ENCODE measurements around the gene SRPK1. TPM values are rescaled to one million over a fixed set of nuclear protein-coding genes. Genes with fewer than 3 reads are reported as not detected.

The SRPK1 gene
- total and polyA plus RNA-seq, 7 donors = 17.4 to 47.9 (median 36.6) TPM

DNA sequence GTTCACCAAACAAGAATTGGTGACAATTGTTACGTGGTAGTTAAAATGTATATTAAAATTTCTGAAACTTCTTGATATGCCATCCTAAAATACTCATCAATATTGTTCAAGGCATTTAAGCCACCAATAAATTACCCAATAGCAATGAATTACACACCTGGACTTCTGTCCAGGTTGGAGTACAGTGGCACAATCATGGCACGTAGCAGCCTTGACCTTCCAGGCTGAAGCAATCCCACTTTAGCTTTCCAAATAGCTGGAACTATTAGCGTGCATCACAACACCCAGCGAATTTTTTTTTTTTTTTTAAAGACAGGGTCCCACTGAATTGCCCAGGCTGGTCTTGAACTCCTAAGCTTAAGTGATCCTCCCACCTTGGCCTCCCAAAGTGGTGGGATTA is 17.2 kb downstream of the SRPK1 start:
- intact Hi-C loops (cut with DNase I) = no loop called here
- TF ChIP-seq POLR2AphosphoS5 (IDR thresholded peaks at IDR 0.05) (no peak), POLR2A (IDR thresholded peaks at IDR 0.05) (no peak), EP300 (IDR thresholded peaks at IDR 0.05) (no peak)
- TF ChIP-seq, protein P1, sequence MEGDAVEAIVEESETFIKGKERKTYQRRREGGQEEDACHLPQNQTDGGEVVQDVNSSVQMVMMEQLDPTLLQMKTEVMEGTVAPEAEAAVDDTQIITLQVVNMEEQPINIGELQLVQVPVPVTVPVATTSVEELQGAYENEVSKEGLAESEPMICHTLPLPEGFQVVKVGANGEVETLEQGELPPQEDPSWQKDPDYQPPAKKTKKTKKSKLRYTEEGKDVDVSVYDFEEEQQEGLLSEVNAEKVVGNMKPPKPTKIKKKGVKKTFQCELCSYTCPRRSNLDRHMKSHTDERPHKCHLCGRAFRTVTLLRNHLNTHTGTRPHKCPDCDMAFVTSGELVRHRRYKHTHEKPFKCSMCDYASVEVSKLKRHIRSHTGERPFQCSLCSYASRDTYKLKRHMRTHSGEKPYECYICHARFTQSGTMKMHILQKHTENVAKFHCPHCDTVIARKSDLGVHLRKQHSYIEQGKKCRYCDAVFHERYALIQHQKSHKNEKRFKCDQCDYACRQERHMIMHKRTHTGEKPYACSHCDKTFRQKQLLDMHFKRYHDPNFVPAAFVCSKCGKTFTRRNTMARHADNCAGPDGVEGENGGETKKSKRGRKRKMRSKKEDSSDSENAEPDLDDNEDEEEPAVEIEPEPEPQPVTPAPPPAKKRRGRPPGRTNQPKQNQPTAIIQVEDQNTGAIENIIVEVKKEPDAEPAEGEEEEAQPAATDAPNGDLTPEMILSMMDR (IDR thresholded peaks at IDR 0.05) = no peak
- no peaks in the 10 kb centered on the region for H3K4me1 ChIP-seq
- WGBS, 2 donors = 97 to 98% methylated on average over 4 of the region's 4 CpGs
- no peak overlapping the region for H3K27ac ChIP-seq
- H3K4me3 ChIP-seq = no peak overlapping the region
- peaks cover 0 to 6% (median 0%) of the 10 kb centered on the region in 4 donors for H3K36me3 ChIP-seq
- DNase-seq = no peak
- no peaks in the 10 kb centered on the region for H3K9me3 ChIP-seq
- H3K27me3 ChIP-seq = no peaks in the 10 kb centered on the region

DNA sequence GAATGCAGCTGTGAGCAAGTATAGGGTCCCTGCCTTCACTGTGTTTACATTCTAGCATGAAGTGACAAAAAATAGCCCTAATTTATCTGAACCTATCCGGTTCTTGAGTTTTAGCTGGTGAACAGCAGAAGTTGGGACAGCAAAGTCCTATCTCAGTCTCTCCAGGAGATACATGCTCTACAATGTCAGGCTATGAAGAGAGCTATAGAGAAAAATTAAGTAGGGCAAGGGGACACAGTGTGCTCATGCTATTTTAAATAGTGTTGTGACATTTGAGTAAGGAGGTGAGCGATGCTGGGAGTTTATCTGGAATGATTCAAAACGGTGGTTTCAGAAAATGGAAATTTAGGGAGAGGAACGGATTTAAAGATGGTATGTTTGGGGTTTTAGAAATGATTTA is 20.4 kb downstream of the SRPK1 start:
- Histone ChIP-seq H3K9me3 (no peaks in the 10 kb centered on the region), H3K27ac (no peak overlapping the region), H3K36me3 (peaks cover 0 to 6% (median 0%) of the 10 kb centered on the region in 4 donors), H3K27me3 (no peaks in the 10 kb centered on the region), H3K4me3 (no peak overlapping the region), H3K4me1 (no peaks in the 10 kb centered on the region)
- intact Hi-C loops (cut with DNase I) = no loop called here
- no peak for TF ChIP-seq POLR2A (IDR thresholded peaks at IDR 0.05)
- no peak for TF ChIP-seq POLR2AphosphoS5 (IDR thresholded peaks at IDR 0.05)
- TF ChIP-seq, protein P1 (IDR thresholded peaks at IDR 0.05) = no peak
- TF ChIP-seq EP300 (IDR thresholded peaks at IDR 0.05) = no peak
- DNase-seq = no peak
- 89 to 93% methylated on average over 4 of the region's 4 CpGs for WGBS, 2 donors

DNA sequence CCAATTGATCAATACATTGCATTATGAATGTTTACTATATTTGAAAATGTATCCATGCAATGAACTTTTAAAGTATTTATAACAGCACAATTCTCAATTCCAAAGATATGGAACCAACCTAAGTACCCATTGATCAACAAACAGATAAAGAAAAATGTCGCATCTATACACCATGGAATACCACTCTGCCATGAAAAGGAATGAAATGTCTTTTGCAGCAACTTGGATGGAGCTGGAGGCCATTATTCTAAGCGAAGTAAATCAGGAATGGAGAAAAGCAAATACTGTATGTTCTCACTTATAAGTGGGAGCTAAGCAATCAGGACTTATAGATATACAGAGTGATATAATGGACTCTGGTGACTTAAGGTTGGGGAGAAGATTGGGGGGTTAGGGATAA is 22.9 kb downstream of the SRPK1 start:
- no peak overlapping the region for H3K27ac ChIP-seq
- WGBS, 2 donors = 98 to 99% methylated on average over 2 of the region's 2 CpGs
- intact Hi-C loops (cut with DNase I) = no loop called here
- no peaks in the 10 kb centered on the region for H3K27me3 ChIP-seq
- no peak for TF ChIP-seq EP300 (IDR thresholded peaks at IDR 0.05)
- no peak for TF ChIP-seq POLR2AphosphoS5 (IDR thresholded peaks at IDR 0.05)
- TF ChIP-seq, protein P1 (IDR thresholded peaks at IDR 0.05) = no peak
- TF ChIP-seq POLR2A (IDR thresholded peaks at IDR 0.05) = no peak
- no peak for DNase-seq
- no peaks in the 10 kb centered on the region for H3K36me3 ChIP-seq
- no peak overlapping the region for H3K4me3 ChIP-seq
- no peaks in the 10 kb centered on the region for H3K9me3 ChIP-seq
- no peaks in the 10 kb centered on the region for H3K4me1 ChIP-seq

DNA sequence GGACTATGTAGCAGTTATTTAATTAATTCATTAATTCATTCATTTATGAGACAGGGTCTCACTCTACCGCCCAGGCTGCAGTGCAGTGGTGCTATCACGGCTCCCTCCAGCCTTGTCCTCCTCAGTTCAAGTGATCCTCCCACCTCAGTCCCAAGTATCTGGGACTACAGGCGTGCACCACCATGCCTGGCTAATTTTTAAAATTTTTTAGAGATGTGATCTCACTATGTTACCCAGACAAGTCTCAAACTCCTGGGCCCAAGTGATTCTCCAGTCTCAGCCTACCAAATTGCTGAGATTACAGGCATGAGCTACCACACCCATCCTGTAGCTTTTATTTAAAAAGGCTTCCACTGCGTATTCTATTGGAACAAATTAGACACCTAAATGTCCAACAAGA is 23.4 kb downstream of the SRPK1 start:
- Histone ChIP-seq H3K4me1 (no peaks in the 10 kb centered on the region), H3K27me3 (no peaks in the 10 kb centered on the region), H3K36me3 (no peaks in the 10 kb centered on the region), H3K4me3 (no peak overlapping the region), H3K9me3 (no peaks in the 10 kb centered on the region), H3K27ac (no peak overlapping the region)
- no peak for DNase-seq
- intact Hi-C loops (cut with DNase I) = no loop called here
- TF ChIP-seq EP300 (IDR thresholded peaks at IDR 0.05) = no peak
- TF ChIP-seq POLR2AphosphoS5 (IDR thresholded peaks at IDR 0.05) = no peak
- no peak for TF ChIP-seq POLR2A (IDR thresholded peaks at IDR 0.05)
- TF ChIP-seq, protein P1 (IDR thresholded peaks at IDR 0.05) = no peak
- WGBS, 2 donors = 97 to 98% methylated on average over 4 of the region's 4 CpGs

DNA sequence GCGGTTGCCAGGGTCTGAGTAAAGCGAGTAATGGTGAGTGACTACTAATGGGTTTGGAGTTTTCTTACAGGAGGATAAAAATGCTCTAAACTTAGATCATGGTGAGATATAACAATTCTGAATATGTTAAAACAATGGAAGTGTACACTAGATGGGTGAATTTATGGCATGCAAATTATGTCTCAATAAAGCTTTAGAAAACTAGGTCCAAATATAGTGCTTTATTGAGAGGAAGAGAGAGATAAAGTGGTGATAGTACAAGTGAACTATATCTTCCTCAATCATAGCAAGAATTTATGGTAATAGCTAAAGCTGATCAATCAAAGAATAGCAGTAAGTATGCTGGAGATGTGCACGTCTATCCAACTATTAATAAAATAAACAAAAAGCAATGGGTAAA is 23.9 kb downstream of the SRPK1 start:
- 85 to 92% methylated on average over 3 of the region's 3 CpGs for WGBS, 2 donors

More for the DNA sequence above, 23.9 kb downstream of the SRPK1 start:
- Histone ChIP-seq H3K36me3 (no peaks in the 10 kb centered on the region), H3K4me3 (no peak overlapping the region), H3K27ac (no peak overlapping the region), H3K27me3 (no peaks in the 10 kb centered on the region), H3K9me3 (no peaks in the 10 kb centered on the region), H3K4me1 (no peaks in the 10 kb centered on the region)
- DNase-seq = no peak
- intact Hi-C loops (cut with DNase I) = no loop called here
- TF ChIP-seq POLR2AphosphoS5 (IDR thresholded peaks at IDR 0.05) (no peak), POLR2A (IDR thresholded peaks at IDR 0.05) (no peak), EP300 (IDR thresholded peaks at IDR 0.05) (no peak)
- TF ChIP-seq, protein P1 (IDR thresholded peaks at IDR 0.05) = no peak

All from sigmoid colon (tissue), 7 donors.